Hepatic stellate cell (primary cell): ENCODE results near the gene PRKCE.

ENCODE experiments used
- DNase-seq: peaks from one replicate; pipeline ENCODE4 v3.0.0; 2011; ENCODE audit warnings: low spot score

Gene PRKCE

DNA sequence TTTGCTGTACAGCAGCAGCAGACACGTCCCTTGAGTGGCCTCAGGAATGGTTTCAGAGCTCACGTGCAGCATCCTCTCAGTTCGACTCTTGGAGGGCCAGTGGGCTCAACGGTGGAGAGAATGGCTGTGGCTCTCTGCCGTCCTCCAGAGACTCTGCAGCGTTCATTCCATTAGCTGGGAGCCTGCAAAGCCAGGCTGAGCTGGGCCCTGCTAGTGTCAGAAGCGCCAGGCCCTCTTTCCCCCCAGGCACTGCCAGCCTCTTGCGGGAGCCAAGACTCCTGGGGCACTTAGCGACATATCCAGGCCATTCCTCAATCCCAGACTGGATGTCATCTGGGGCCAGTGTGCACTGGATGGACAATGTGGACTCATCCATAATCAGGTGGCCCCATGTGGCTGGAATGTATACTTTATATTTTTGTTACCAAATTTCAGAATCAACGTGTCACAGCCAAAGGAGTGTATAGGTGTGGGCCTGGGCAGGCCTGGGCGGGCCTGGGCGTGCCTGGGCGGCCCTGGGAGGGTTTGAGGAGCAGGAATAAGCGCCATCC lies 520.6 kb downstream of the PRKCE start:
- DNase-seq: no peak

DNA sequence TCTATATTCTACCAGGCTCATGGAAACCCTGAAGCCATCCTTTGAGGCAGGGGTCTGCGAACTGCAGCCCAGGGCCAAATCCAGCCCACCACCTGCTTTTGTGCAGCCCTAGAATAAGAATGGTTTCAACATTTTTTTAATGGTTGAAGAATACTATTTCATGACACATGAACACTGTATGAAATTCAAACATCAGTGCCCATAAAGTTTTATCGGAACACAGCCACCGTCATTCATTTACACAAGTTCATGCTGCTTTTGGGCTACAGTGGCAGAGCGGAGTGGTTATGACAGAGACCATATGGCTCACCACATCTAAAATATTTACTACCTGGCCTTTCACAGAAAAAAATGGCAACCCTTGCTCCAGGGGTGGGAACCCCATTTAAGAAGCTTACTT lies 521.6 kb downstream of the PRKCE start:
- DNase-seq: no peak

DNA sequence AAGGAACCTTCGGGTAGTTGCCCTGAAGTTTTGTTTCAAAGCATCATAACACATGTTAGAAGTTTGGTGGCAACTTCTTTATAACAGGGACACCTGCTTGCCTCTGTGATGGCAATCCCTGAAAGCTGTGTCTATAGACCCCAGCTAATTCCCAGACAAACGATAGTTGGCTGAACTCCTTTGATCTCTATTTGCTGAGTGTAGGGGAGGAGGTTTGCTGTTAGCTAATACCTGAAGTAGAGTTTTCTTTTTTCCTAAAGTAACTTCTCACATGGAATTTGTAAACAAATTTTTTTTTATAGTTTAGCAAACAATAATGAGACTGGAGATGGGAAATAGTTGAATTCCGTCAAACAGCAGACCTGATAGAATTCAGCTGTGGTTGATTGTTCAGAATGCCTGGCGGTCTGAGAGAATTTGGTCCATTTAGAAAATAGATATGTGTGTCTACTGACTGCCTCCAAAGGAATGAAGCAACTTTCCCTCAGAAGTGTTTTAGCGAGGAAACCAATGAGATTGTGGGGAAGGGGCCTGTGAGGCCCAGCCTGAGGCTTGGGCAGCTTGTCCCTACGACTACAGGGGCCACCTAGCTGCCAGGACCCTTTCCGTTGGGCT lies 522.3 kb downstream of the PRKCE start:
- DNase-seq: no peak

DNA sequence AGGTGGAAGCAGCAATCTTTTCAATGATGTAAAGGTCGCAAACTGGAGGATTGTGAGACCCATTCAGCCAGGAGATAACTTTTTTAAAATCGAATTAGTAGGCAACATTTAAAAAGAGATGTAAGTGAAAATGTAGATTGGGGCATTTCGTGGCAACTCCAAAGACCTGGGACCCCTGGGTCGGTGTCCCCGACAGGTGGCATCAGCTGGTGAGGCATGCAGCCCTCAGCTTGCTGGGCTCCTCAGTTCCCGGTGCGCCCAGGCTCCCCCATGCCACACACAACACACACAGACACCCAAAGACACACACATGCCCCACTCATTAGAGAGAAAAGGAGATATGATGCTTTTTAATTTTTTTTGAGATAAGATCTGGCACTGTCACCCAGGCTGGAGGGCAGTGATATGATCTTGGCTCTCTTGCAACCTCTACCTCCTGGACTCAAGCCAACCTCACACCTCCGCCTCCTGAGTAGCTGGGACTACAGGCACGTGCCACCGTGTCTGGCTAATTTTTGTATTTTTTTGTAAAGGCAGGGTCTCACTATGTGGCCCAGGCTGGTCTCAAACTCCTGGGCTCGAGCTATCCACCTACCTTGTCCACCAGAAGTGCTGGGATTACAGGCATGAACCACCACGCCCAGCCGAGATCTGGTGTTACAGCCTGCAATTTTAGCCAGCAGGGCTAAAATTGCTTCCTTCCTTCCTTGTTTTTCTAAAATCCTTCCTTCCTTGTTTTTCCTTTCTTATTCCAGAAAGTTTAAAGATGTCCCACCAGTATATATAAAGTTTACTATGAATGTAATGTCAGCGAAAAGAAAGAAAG lies 523.1 kb downstream of the PRKCE start:
- DNase-seq: no peak

DNA sequence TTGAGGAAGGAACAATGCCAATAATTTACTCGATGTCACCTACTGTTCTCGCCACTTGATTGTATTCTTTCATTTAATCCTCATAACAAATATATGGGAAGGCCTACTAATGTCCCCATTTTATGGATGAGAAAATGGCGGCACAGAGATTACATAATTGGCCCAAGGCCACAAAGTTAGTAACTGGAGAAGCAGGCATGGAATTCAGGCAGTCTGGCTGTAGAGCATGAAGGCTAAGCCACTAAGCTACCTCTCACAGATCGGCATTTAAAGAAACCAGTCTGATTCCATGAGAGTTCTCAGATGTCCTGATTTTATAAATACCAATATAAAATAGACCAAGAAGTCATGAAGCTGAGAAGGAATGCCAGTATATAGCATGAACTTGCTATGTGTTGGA lies 523.9 kb downstream of the PRKCE start:
- DNase-seq: no peak

DNA sequence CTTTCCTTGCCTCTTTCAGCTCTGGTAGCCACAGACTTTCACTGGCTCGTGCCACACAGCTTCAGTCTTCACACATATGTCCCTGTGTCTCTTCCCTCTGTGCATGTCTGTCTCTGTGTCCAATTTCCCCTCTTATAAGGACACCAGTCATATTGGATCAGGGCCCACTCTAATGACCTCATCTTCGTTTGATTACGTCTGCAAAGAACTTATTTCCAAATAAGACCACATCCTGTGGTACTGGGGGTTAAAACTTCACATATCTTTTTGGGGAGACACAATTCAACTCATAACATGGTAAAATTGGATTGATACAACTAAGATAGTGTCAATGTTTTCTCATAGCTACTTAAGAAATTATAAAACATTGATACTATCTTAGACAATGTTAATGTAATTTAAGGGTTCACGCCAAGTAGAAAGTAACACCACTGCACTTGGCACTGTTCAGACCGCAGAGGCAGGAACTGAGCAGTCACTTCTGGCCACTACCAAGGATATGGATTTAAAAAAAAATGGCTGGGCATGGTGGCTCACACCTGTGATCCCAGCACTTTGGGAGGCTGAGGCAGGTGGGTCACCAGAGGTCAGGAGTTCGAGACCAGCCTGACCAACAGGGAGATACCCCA lies 526.1 kb downstream of the PRKCE start:
- no peak for DNase-seq

DNA sequence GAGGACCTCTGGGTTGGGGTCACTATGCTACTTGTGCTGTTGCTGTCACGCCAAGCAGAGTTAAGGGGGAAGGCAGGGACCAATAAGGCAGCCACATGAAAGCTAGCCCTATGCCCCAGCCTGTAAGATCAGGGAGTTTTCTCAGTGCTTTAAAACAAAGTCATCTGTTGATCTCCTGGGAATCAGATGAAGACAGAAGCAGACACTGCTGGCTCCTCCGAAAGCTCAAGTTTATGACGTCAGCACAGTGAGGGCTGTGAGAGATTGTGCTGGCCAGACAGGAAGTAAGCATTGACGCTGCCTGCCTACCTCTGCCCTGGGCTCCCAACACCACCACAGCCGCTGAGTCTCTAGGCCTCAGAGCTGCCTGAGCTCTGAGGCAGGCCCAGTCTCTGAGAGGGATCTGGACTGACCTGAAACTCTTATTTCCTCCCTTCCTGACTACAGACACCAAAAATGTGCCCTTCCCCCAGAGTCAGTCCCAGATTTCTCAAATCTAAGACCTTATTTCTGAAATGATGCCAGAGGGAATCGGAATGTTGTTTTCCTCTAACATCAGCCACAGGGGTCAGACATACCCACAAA lies 527.7 kb downstream of the PRKCE start:
- peak; percentile 79 for DNase-seq

DNA sequence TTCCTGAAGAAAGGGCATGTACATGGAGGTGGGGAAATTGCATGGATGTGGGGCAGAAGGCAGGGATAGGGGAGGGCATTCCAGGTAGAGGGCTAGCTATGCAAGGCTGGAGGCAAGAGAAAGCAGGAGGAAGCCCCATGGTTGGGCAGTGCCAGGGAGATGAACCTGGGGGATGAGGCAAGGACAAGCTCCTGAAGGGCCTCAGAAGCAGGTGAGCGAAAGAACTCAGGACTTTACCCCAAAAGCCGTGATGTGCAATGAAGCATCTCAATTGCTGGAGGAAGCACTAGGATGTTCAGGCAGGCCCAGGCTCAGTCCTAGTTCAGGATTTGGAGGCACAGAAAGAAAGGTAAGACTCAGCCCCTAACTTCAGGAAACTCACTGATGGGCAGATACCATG lies 528.7 kb downstream of the PRKCE start:
- no peak for DNase-seq

DNA sequence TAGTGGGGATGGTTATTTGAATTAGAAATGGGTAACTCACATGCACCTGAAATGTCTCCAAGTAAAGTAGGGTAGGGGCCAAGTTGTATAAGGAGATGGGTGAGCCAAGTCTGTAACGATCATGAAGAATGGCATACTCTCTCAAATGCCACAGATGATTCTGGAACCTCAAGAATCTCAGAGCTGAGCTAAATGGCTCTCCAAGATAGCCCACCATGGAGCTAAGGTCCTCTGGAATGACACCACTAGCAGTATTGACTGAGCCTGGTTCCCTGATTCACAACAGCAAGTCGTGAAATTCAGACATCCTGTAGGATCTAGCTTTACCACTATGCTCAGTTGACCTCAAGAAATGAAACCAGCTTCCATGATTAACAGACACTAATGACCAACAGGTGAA lies 529.8 kb downstream of the PRKCE start:
- DNase-seq: no peak

DNA sequence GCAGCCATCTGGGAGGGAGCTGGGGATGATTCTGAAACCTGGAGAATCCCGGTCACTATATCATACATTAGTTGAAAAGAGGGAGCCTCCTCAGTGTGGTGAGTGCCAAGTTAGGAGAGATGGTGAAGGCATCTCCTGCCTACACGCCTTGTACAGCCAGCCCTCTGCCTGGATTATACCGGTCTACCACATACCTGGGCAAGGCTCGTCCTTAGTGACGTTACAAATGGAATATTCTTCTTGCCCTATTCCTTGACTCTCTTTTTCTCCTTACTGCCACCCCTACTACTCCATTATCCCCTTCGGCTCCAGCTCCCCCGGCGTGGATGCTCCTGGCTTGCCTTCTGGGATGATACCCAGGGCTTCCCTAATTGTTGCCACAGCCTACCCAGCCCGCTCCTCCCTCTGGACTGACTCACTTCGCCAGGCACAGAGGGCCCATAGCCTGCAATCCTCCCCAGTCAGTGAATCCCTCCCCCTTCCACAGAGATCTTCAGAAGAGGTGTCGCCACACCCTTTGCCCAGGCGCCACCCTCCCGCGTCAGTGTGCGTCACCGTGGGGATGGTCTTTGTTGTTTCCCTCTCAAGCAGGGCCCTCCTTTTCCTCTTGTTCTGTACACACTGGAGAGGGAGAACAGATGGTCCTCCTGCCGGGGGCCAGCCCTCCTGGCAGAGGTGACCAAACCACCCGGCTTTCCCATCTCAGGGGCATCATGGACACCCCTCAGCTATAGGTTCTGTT lies 530.5 kb downstream of the PRKCE start:
- no peak for DNase-seq

DNA sequence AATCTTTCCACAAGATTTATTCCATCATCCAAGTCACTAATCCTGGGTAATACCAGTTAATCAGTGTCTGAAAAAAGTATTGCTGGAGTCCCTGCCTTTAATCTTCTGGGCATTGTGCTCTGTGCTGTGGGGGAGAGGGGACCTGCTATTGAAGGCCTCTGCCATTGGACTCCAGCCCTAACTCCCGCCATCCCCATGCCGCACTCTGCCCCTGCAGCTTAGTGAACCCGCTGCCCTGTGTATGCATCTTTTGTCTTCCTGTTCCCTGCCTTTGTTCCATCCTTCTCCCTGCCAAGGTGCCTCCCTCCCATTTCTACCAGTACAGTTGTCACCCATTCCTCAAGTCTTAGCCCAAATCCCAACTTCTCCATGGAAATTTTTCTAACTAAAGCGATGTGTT lies 532.0 kb downstream of the PRKCE start:
- DNase-seq: no peak

DNA sequence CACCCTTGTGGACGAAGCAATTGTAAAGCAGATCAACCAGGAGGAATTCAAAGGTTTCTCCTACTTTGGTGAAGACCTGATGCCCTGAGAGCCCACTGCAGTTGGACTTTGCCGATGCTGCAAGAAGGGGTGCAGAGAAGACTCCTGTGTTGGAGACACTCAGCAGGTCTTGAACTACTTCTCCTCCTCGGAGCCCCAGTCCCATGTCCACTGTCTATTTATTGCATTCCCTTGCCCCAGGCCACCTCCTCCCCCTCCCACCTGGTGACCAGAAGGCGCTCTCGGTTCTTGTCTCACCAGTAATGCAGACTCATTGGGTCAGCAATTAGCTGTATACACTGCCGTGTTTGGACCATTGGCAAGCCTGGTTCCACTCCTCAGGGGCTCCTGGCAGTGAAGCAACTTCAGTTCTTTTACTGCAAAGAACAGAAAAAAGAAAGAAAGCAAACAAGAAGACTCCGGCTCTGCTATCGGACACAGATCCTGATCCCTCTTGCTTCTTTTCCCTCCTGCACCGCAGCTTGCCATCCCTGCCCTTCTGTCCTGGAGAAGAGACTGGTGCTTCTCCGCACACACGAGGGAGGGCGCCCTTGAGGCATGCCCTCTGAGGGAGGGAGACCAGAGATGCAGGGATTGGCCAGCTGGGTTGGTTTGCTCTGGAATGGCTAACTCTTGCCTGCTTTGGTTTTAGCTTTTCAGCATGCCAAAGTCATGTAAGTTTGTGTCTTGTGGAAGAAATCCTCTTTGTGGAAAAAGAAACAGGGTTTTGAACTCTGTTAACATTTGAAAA lies 533.5 kb downstream of the PRKCE start:
- DNase-seq: no peak

DNA sequence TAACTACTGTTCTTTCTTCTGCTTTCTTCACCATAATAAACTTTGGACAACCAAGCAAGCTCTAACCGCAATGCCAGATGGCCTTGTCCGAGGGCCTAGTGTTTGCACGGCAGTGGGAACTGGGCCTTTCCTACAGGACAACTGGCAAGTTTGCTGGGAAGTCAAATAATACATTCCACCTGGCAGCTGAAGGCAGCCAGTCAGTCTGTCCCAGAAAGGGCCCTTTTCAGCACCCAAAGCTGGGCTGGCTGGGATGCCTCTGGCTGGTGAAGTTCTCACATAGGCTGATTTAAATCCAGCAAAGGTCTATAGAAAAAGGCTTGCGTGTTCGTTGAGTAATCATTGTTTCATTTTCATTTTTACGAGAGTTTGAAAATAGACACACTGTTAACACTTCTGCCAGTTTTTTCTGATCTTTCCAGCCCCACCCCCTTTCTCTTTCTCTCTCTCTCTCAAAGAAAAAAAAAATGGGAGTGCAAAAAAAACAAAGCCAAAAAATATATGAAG lies 535.7 kb downstream of the PRKCE start:
- peak; percentile 71 for DNase-seq

DNA sequence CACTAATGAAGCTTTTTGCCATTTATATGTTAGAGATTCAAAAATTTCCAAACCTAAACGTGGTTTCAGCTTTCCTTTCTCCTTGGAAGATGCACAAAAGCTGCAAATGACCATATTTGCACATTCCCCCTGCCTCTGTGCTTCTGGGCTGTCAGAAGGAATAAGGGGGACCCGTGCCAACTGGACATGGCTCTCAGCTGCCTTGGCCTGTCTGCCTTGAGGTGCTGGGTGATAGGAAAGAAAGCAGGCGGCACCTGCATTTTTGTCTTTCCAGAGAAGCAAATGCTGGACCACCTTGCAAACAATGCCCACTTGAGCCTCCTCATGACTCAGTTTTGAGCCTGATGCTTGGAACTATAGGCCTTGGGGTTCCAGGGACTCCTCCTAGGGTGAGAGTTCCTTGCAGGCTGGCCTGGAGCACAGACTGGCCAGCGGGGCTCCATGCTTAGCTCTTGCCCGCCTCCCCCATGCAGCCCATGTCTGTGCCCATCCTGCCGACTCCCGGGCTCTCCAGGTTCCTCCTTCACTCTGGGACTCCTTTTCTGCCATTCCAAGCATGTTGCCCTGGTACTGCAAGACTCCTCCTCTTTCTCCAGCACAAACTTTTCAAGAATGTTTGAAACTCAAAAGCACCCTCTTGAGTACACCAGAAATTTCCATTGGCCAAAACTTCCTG lies 536.7 kb downstream of the PRKCE start:
- no peak for DNase-seq

DNA sequence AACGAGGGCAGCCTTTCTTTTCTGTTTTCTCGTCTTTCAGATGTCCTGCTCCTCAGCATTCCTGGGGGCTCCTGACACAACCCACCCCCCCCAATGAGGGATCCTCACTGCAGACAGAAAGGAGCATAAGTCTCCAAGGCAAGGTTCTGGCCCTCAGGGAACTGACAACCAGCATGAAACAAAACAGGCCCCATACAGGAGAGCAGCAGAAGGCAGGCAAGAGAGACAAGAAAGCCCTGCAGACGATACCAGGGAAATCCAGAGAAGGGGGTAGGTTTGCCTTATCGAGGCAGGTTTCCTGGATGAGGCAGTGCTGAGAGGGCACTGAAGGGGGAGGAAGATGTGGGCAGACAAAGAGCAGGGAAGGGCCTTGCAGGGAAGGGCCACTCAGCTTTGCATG lies 541.9 kb downstream of the PRKCE start:
- DNase-seq: no peak

DNA sequence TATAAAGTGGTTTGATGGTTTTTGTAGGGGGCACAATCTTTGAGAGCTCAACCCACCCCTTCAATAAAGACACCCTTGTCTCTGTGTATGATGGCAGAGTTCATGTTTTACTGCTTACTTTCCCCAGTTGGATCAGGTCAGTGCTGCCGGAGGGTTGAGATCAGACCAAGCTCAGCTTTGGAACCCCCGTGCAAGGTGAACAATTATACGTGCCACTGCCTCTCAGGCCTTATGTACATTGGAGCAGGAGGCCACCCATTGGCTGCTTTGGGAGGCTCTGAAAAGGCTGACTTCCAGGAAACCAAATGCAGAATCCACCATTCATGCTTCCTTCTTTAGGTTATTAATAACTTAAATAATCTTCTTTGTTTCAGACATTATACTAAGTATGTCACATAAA lies 542.4 kb downstream of the PRKCE start:
- no peak for DNase-seq

DNA sequence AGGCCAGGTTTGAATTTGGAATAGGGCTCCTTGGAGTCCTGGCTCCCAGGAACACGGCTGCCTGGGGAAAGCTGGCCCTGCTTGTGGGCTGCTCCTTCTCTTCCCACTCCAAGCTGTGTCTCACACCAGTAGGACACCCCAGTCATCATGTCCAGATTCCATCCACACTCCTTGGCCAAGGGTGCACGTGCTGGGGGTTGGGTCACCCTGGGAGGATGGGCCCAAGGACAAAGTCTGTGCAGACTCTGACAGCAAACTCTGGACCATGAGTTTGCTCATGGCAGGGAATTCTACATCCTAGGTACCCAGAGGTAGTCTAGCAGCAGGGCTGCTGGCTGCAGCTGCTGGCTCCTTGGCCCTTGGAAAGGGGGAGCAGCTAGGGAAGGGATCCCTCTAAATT lies 543.4 kb downstream of the PRKCE start:
- no peak for DNase-seq

DNA sequence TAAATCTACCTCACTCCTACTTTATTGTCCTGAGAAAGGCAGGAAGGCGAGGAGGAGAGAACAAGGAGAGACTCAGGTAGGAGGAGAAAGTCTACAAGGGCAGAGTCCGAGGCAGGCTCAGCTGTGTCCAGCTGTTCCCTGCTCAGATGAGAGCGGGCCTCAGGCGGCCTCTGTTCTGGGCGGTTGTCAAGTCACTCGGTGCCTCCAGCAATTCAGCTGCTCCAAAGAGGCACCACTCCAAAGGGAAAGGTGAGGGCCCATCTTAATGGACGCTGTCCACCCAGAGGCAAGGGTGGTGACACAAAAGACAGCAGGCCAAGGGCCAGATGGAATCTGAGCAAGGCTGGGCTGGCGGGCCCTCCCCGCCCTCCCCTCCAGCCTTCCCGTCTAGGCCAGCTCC lies 544.3 kb downstream of the PRKCE start:
- no peak for DNase-seq

DNA sequence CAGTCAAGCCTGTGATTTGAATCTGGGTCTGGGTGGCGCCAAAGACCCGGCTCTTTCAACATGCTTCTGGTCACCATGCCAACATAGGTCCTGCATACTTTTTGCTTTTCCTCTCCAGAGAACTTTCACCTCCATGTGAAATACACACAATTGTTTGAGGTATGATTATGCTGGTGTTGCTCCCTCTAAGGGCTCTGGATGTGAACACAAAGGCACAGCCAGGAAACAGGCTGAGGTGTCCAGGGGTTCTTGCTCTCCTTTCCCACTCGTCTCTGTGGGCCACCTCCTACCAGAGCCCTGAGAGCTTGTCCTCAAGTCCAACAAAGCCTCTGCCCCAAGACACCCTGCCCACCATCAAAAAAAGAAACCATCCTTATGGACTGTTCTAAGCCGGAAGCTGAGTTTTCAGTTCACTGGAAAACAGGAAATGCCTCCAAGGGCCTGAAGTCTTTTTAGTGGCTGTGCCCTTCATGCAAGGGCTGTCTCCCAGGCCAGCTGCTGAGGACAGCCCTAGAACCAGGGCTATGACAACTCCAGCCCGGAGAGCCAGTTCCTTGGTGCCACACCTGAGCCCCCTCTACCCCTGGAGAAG lies 545.5 kb downstream of the PRKCE start:
- no peak for DNase-seq

DNA sequence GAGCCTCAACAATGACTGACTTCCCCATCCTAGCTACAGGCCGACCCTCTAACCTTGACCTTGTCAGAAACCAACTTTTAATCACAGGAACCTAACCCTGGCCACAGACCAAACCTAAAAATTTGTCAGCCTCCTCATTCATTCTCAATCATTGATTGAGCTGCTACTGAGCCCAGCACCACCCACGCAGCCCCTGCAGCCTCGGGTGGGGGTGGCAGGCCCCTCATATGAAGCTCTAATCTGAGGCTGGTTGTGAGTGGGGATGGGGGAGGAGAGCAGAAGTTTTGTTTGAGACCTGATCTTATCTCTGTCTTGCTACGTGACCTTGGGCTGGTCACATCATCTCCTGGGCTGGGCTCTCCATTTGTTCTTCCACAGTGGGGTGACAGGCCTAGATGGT lies 546.2 kb downstream of the PRKCE start:
- no peak for DNase-seq
